Panc1 (cell line): ENCODE results near the gene NF1. TPM values are rescaled to one million over a fixed set of nuclear protein-coding genes. Genes with fewer than 3 reads are reported as not detected.

Source experiments
- ATAC-seq: fragments of 200-7000 bp; cut with Tn5 transposase; 2 replicates; pipeline ENCODE4 v1.9.1; 2020; ENCODE audit warnings: mild to moderate bottlenecking, moderate library complexity
- BruUV-seq: library from RNA; stranded (reverse); fragments of 400-500 nt; replicated peaks from 2 replicates; lab custom pipeline; 2021; lab: Mats Ljungman, UMichigan
- CTCF ChIA-PET: fragments of 300-600 bp; sonication (Branson Sonifier 250); formaldehyde crosslinking; loops from one replicate; lab custom pipeline; 2022; ENCODE audit warnings: antibody characterized with exemption; lab: Charles Lee
- POLR2A ChIA-PET: fragments of 300-600 bp; sonication (Branson Sonifier 250); formaldehyde crosslinking; loops from one replicate; lab custom pipeline; 2022; ENCODE audit warnings: antibody characterized with exemption; lab: Charles Lee
- DNase-seq: peaks from one replicate; pipeline ENCODE4 v3.0.0-alpha.2; 2010; ENCODE audit warnings: low read depth, low spot score
- H3K27ac ChIP-seq: 2 replicates; pipeline ENCODE4 v1.5.1; 2011; ENCODE audit warnings: mild to moderate bottlenecking, low read length, inconsistent platforms
- H3K27me3 ChIP-seq: fragments of 200-500 bp; sonication (Bioruptor generic); 2 replicates; pipeline ENCODE4 v1.6.0; 2014; ENCODE audit warnings: low read length, inconsistent platforms; ENCODE audit not compliant: control insufficient read depth, insufficient read depth
- H3K36me3 ChIP-seq: fragments of 200-500 bp; sonication (Bioruptor generic); 2 replicates; pipeline ENCODE4 v1.5.1; 2014; ENCODE audit warnings: inconsistent platforms, mild to moderate bottlenecking, low read length, moderate library complexity; ENCODE audit not compliant: control insufficient read depth, insufficient read depth
- H3K4me1 ChIP-seq: 2 replicates; pipeline ENCODE4 v1.5.1; 2011; ENCODE audit warnings: inconsistent platforms, mild to moderate bottlenecking, low read length, moderate library complexity; ENCODE audit not compliant: control insufficient read depth, insufficient read depth
- H3K4me3 ChIP-seq, 2 experiments: 2 replicates each; pipeline ENCODE4 v1.5.1; 2011 to 2012; ENCODE audit warnings: low read depth in 2 of 2, low read length in 2 of 2, mild to moderate bottlenecking in 2 of 2, inconsistent platforms in 1 of 2, moderate library complexity in 1 of 2
- H3K9me3 ChIP-seq: fragments of 200-500 bp; sonication (Bioruptor generic); 2 replicates; pipeline ENCODE4 v1.5.1; 2014; ENCODE audit warnings: low read depth, mild to moderate bottlenecking, inconsistent platforms, low read length, moderate library complexity; ENCODE audit not compliant: control insufficient read depth, insufficient read depth
- POLR2AphosphoS5 ChIP-seq: IDR thresholded peaks from 2 replicates; pipeline ENCODE4 v1.6.1; 2012; ENCODE audit warnings: mild to moderate bottlenecking, low read depth, low read length, moderate library complexity
- SIN3A ChIP-seq: IDR thresholded peaks from 2 replicates; pipeline ENCODE4 v1.6.1; 2012; ENCODE audit warnings: low read depth, mild to moderate bottlenecking, low read length, moderate library complexity, borderline replicate concordance; ENCODE audit not compliant: insufficient read depth
- TCF7L2 ChIP-seq: IDR thresholded peaks from 2 replicates; pipeline ENCODE4 v1.6.1; 2011; ENCODE audit warnings: mild to moderate bottlenecking, low read depth, low read length, inconsistent platforms
- in situ Hi-C: cut with HindIII; loops from 2 replicates; pipeline ENCODE4 v1.10.0; 2016; ENCODE audit warnings: low sequenced_read_pairs, low pct_unique_long_range_greater_than_20kb
- intact Hi-C: fragments of 100-400 bp; cut with micrococcal nuclease; formaldehyde crosslinking; loops from one replicate; pipeline ENCODE4 v1.10.0; 2022; ENCODE audit not compliant: unreplicated experiment
- total RNA-seq: library from RNA; stranded (reverse); gene quantifications from one replicate; pipeline ENCODE4 v1.2.1, GENCODE V29; 2021; ENCODE audit not compliant: unreplicated experiment
- TF ChIP-seq, protein P1 (sequence below): fragments of 450-650 bp; IDR thresholded peaks from 2 replicates; pipeline ENCODE4 v1.5.1; 2017; ENCODE audit warnings: mild to moderate bottlenecking
- TF ChIP-seq, protein P2 (sequence below), 2 experiments: IDR thresholded peaks; 2 replicates each; pipeline ENCODE4 v1.6.1; 2011 to 2012; ENCODE audit warnings: low read depth in 2 of 2, control low read depth in 1 of 2, low read length in 1 of 2, mild to moderate bottlenecking in 1 of 2, moderate library complexity in 1 of 2; ENCODE audit not compliant: insufficient read depth in 1 of 2

NF1 gene
- total RNA-seq, 1 experiment from 2014 or later: 82.5 TPM

GRCh38 chr17:31079731-31080130 is 15.0 kb upstream of the NF1 start:
- no peak overlapping the region for H3K4me3 ChIP-seq
- no peaks in the 10 kb centered on the region for H3K27me3 ChIP-seq
- CTCF ChIA-PET: no interaction called here
- in situ Hi-C loops (no loop called here), intact Hi-C loops (no loop called here)
- no peaks in the 10 kb centered on the region for H3K4me1 ChIP-seq
- H3K36me3 ChIP-seq: no peaks in the 10 kb centered on the region
- no peak for ATAC-seq
- no peak for DNase-seq
- H3K27ac ChIP-seq: no peak overlapping the region
- BruUV-seq: no TSS peak
- H3K9me3 ChIP-seq: no peaks in the 10 kb centered on the region
- TF ChIP-seq, protein P1, sequence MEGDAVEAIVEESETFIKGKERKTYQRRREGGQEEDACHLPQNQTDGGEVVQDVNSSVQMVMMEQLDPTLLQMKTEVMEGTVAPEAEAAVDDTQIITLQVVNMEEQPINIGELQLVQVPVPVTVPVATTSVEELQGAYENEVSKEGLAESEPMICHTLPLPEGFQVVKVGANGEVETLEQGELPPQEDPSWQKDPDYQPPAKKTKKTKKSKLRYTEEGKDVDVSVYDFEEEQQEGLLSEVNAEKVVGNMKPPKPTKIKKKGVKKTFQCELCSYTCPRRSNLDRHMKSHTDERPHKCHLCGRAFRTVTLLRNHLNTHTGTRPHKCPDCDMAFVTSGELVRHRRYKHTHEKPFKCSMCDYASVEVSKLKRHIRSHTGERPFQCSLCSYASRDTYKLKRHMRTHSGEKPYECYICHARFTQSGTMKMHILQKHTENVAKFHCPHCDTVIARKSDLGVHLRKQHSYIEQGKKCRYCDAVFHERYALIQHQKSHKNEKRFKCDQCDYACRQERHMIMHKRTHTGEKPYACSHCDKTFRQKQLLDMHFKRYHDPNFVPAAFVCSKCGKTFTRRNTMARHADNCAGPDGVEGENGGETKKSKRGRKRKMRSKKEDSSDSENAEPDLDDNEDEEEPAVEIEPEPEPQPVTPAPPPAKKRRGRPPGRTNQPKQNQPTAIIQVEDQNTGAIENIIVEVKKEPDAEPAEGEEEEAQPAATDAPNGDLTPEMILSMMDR: no peak
- TF ChIP-seq TCF7L2 (no peak), SIN3A (no peak), POLR2AphosphoS5 (no peak)
- TF ChIP-seq, protein P2, sequence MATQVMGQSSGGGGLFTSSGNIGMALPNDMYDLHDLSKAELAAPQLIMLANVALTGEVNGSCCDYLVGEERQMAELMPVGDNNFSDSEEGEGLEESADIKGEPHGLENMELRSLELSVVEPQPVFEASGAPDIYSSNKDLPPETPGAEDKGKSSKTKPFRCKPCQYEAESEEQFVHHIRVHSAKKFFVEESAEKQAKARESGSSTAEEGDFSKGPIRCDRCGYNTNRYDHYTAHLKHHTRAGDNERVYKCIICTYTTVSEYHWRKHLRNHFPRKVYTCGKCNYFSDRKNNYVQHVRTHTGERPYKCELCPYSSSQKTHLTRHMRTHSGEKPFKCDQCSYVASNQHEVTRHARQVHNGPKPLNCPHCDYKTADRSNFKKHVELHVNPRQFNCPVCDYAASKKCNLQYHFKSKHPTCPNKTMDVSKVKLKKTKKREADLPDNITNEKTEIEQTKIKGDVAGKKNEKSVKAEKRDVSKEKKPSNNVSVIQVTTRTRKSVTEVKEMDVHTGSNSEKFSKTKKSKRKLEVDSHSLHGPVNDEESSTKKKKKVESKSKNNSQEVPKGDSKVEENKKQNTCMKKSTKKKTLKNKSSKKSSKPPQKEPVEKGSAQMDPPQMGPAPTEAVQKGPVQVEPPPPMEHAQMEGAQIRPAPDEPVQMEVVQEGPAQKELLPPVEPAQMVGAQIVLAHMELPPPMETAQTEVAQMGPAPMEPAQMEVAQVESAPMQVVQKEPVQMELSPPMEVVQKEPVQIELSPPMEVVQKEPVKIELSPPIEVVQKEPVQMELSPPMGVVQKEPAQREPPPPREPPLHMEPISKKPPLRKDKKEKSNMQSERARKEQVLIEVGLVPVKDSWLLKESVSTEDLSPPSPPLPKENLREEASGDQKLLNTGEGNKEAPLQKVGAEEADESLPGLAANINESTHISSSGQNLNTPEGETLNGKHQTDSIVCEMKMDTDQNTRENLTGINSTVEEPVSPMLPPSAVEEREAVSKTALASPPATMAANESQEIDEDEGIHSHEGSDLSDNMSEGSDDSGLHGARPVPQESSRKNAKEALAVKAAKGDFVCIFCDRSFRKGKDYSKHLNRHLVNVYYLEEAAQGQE (IDR thresholded peaks at IDR 0.05; ENCODE audit: insufficient read depth in 1 of 2, low read depth in 2 of 2, low read length in 1 of 2): no peak
- POLR2A ChIA-PET: no interaction called here

DNA sequence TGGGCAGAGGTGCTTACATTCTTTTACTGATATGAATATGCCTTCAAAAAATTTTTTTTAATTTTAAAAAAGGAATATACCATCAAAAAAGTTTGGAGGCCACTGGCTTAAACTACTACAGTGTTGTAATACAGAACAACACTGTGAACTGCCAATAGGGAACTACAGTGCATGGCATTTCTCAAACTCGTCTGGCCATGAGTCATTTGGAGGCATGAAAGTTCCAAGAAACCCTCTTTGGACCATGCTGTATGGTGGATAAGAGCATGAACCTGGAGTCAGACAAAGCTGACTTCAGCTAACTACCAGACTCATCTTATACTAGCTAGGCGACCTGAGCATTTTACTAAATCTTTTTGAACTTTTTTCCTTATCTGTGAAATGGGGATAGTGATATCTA is 9.2 kb upstream of the NF1 start:
- Histone ChIP-seq H3K27ac (no peak overlapping the region), H3K9me3 (no peaks in the 10 kb centered on the region), H3K27me3 (no peaks in the 10 kb centered on the region), H3K4me1 (no peaks in the 10 kb centered on the region), H3K4me3 (no peak overlapping the region), H3K36me3 (no peaks in the 10 kb centered on the region)
- in situ Hi-C loops: no loop called here
- intact Hi-C loops: no loop called here
- ATAC-seq (no peak), DNase-seq (no peak)
- no peak for TF ChIP-seq POLR2AphosphoS5
- TF ChIP-seq, protein P1: no peak
- no peak for TF ChIP-seq TCF7L2
- TF ChIP-seq SIN3A: no peak
- TF ChIP-seq, protein P2 (IDR thresholded peaks at IDR 0.05; ENCODE audit: insufficient read depth in 1 of 2, low read depth in 2 of 2, low read length in 1 of 2): no peak
- BruUV-seq: no TSS peak
- CTCF ChIA-PET: no interaction called here
- POLR2A ChIA-PET: no interaction called here
